Stimulated activated CD8-positive, alpha-beta memory T cell treated with anti-CD3 and anti-CD28 coated beads, Interleukin-2, amount 100 ng/mL, for 48 hours (primary cell): ENCODE data around the gene CUBN.

Experiments
- DNase-seq, 2 donors: peaks; one replicate each; pipeline ENCODE4 v3.0.0-alpha.2; 2020; ENCODE audit warnings: low read depth in 2 of 2

CUBN gene

GRCh38 chr10:16952080-16952479 is 177.5 kb downstream of the CUBN start:
- DNase-seq, result no peak

GRCh38 chr10:16950656-16951601 is 178.7 kb downstream of the CUBN start:
- DNase-seq, result no peak

- no peak for DNase-seq
Observed at GRCh38 chr10:16949816-16950215, 179.8 kb downstream of the CUBN start.

- no peak for DNase-seq
Observed at GRCh38 chr10:16948361-16948760, 181.2 kb downstream of the CUBN start.

DNA sequence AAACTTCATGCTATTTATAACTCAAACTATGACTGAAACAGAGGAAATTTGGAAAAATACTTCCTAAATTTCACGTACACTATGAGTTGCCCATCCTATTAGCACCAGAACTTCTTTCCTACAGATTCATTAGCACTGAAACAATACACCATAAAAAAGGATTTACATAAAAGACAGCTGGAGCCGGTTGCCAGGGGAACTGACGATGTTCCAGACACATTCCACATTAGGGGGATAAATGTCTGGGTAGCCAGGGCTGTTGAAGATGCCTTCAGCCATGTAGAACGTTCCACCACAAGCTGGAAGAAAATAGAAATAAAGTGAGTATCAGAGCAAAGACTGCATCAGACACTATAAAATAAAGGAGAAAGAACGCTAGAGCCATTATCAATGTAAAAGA is 182.5 kb downstream of the CUBN start:
- DNase-seq, result no peak

DNA sequence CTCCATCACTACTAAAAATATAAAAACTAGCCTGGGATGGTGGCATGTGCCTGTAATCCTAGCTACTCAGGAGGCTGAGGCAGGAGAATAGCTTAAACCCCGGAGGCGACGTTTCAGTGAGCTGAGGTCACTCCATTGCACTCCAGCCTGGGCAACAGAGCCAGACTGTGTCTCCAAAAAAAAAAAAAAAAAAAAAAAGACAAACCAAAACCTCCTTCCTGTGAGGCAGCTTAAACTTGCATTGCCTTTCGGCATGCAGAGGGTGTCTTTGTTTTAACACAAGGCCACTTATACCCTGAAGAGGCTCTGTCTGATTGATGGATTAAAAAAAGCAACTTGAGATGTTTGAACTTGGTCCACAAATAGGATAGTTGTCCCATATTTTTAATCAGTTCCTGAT is 184.0 kb downstream of the CUBN start:
- no peak for DNase-seq

GRCh38 chr10:16944986-16945385 is 184.6 kb downstream of the CUBN start:
- DNase-seq, result no peak

DNA sequence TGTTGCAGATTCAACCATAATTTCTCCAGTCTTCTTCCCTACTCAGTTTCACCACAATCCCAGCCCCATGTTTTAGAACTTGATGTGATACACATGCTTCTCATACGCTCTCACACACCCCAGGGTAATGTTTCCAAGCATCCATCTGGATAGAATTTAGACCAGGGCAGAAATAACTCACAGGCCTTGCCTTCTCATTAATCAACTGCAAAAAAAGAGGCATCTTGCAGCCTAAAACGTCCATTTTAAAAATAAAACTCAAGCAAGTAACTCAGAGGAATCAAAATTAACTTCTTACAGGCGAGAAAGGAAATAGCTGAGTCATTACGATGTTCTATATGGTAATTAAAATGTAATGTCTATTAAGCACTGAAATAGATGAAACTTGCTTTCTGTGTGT is 185.2 kb downstream of the CUBN start:
- DNase-seq, result no peak

DNA sequence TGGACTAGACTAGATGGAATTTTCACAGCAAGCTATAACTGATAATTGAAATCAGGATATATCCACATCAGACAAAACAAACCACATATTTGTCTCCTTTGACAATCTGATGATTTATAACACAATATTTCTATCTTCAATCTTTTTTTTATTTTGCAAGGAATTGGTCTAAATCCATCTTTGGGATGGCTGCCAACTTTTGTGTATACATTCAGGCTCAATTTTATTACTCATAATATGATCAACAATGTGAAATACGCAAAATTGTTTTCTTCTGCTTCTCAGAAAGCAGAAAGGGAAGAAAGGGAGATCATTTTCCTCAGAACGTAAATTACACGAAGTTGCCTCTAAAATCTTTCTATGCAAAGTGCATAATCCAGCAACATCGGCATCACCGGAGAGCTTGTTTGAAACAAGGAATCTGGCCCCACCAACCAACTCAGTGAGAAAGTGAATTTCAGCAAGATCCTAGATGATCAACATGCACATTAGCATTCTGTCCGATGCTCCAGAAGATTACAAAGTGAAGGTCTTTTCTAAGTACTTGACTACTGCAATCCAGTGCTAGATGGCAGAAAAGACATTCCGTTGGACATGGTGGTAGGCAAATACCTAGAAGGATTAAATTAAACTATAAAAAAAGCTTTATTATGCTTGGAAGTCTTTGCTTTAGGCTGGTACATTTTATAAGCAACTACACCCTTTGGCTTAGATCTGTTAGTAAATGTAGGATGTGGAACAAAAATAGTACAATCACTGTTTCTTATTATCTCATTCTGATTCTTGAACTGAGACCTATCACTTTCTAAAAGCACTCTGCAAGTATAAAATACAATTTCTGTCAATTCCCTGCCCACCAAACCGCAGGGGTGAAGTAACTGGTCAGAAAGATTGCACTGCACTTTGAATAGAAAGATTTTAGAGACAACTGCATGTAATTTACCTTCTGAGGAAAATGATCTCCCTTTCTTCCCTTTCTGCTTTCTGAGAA is 186.0 kb downstream of the CUBN start:
- DNase-seq, result no peak

DNA sequence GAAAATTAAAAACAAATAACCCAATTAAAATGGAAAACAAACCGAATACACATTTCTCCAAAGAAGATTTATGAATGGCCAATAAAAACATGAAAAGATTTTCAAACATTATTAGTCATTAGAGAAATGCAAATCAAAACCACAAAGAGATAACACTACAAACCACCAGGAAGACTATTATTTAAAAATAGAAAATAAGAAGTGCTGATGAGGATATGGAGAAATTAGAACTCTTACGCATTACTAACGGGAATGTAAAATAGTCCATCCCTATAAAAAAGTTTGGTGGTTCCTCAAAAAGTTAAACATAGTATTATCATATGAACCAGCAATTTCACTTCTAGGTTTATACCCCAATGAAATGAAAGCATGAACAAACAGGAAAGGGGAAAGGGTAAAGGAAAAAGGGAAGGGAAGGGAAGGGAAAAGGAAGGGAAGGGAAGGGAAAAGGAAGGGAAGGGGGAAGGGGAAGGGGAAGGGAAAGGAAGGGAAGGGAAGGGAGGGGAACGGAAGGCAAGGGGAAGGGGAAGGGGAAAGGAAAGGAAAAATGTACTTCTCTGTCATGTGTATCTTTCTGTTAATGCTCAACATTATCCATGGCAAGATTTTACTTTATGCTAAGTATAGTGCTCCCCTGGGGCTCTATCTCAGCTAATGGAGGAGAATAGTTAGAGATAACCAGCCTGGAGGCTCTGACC is 187.1 kb downstream of the CUBN start:
- no peak for DNase-seq

DNA sequence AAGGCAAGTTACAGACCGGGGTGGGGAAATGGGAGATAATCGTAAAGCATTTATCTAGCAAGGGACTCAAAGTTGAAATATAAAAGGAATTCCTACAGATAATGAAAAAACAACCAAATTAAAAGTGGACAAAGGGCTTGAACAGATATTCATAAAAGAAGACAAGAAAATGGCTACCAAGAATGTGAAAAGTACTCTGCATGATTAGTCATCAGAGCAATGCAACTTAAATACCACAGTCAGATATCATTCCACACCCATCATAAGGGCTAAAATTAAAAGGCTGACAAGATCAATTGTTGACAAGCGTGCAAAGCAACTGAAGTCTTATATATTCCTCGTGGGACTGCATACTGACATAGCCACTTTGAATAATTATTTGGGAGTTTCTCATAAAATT is 187.7 kb downstream of the CUBN start:
- DNase-seq, result no peak

GRCh38 chr10:16941067-16941466 is 188.5 kb downstream of the CUBN start:
- DNase-seq, result no peak

DNA sequence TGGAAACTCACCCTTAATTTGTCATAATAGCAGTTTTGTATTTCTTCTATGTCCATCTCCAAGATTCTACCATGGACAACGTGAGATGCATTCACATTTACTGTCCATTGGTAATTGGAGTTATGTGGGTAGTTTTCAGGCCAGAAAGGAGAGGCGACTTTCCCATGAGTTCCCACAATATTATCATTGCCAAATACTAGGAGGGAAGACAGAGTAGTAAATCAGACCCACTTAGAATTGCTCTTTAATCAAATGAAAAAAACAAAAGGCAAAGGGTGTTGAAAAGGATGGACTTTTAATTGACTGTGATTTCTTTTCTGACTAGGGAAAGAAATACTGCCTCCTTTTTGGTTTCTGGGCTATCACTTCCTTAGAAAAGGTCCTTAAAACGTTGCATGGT is 190.7 kb downstream of the CUBN start:
- no peak for DNase-seq

DNA sequence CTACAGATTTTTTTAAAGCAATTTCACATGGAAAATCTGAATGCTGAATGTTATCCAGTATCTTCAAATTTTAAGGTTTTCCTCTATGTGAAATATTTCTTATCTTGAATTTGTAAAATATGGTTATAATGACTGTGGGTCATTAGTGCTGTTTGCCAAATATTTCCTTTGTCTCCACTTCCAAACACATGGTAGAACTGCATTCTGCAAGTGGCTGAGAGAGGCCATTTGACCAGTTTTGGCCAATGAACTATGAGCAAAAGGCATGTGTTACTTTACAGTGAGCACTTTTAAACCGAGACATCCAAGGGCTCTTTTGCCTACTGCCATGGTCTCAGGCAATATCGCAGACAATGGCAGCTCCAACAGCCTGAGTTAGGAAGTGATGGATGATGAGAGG is 195.2 kb downstream of the CUBN start:
- no peak for DNase-seq

DNA sequence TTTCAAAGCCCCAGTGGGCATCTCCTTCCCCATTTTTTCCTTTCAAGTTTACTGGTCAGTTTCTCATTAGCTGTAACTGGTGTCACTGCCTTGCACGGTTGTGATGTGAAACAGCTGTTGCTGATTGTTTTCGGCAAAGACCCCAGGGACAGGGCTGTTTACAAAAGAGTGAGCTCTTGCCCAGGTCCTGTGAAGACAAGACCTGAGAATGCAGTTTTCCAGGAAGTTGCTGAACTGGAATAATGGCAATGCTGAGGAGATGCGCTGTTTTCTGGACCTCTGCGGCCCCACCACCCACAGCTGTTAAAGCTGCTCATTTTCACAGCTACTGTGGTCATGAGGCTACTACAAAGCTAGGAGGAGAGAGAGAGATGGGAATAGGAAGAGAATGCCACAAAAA is 195.8 kb downstream of the CUBN start:
- DNase-seq, result no peak

DNA sequence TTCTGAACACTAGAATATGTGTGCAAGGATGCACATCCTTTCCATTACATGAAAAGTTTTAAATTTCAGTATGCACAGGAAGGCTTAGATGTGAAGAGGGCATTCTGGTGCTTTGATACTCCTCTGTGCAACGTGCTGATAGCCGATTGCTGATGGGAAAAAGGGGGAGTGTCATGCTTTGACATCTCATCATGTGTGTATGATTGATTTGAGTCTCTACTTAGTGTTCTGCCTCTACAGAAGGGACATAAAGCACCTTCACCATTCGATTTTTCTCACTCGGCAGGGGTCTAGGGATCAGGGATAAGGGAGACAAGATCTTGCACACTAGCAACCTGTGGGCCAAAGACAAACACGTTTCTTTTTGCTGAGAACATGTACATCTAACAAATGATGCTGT is 197.7 kb downstream of the CUBN start:
- DNase-seq, result no peak

DNA sequence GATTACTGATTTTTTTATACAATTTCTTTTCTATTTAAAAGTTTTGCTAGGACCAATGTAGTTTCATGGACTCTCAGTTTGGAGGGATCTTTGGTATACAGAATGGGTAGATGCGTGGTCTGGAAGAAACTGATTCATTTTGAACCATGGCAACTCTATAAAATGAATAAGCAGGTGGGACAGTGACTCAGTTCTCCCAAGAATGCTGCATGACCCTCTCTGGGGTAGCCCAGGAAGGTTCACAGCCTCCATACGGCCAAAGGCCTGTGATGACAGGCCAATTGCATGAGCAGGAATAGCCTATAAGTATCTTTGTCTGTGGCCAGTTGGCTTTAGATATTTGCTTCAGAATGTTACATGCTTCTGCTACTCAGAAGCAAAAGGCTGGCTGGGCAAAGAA is 199.1 kb downstream of the CUBN start:
- DNase-seq, result no peak

DNA sequence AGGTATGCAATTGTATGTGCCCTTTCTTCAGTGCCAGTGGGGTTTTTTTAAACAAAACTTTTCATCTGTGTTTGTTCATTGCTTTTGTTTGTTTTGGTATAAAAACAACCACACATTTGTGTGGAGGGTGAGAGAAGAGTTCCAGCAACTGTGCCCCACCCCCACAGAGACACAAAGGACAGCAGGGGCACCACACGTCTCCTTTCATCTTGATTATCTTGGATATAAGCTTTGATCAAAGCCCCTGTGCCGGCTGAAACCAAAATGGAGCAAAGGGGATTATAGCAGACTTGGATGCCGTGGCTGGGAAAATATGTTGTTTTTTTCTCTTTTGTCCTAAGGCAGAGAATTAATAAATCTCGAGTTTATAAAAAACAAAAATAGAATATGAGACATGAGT is 200.5 kb downstream of the CUBN start:
- no peak for DNase-seq

DNA sequence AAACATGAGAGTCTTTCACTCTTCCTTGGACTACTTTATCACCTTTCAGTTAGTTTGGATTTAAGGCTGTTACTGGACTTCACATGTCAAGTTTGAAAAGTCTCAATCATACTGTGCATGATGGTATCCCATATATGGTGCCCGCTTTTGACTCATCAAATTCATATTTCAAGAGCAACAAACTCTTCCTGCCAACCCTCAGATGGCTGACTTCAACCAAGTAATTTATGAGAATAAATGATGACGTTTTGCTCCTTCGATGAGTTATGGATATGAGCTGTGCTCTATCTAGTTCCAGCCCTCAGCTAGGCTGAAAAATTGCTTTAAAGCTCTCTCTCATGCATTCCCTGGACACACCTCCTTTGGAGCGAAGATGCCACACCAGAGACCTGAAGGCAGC is 202.1 kb downstream of the CUBN start:
- DNase-seq, result no peak

DNA sequence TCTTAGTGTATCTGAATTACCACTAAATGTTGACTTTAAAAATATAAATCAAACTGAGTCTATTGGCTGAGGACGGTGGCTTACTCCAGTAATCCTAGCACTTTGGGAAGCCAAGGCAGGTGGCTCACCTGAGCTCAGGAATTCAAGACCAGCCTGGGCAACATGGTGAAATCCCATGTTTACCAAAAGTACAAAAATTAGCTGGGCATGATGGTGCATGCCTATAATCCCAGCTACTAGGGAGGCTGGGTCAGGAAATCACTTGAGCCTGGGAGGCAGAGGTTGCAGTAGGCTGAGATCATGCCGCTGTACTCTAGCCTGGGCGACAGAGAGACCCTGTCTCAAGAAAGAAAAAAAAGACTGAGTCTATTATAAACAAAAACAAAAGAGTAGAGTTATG is 205.9 kb downstream of the CUBN start:
- DNase-seq, result no peak

DNA sequence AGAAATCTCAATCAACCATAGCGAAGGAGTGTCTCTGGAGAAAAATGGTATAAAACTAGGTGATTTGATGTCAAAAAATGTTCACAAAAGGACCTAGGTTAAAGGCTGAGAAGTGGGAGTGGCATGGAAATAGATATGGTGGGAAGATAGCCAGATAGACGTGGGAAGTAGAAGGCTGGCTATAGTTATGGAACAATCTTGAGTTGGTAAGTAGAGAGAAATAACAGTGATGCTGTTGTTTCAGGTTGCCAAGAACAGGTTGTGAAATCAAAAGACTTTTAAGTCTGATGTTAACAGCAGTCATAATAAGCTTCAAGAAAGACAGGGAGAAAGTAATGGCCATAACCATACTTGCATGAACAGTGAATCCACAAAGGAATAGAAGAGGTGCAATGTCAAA is 206.3 kb downstream of the CUBN start:
- no peak for DNase-seq
